ENCODE data around the gene HS1BP3.

The HS1BP3 gene

GRCh38 chr2:20645301-20645701 is 5.6 kb downstream of the HS1BP3 start:
- no peak for DNase-seq

DNA sequence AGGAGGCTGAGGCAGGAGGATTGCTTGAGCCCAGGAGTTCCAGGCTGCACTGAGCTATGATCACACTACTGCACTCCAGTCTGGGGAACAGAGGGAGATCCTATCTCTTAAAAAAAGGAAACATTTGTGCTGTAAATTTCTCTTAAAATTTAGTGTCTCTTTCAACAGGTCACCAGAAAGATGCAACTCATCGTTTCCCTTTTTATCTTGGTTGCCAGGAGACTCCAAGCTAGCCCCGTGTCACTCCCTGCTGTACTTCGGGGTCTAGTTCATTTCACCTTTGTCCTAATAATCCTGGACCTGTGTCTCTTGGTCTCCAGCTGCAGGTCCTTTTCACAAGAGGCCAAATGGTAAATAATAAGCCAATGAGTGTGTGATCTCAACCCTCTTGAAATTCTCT is 7.1 kb downstream of the HS1BP3 start:
- DNase-seq, result no peak

GRCh38 chr2:20643060-20643459 is 7.8 kb downstream of the HS1BP3 start:
- DNase-seq, result no peak

GRCh38 chr2:20642055-20642971 is 8.6 kb downstream of the HS1BP3 start:
- peak; percentile 48 to 73 (median 61) for DNase-seq

DNA sequence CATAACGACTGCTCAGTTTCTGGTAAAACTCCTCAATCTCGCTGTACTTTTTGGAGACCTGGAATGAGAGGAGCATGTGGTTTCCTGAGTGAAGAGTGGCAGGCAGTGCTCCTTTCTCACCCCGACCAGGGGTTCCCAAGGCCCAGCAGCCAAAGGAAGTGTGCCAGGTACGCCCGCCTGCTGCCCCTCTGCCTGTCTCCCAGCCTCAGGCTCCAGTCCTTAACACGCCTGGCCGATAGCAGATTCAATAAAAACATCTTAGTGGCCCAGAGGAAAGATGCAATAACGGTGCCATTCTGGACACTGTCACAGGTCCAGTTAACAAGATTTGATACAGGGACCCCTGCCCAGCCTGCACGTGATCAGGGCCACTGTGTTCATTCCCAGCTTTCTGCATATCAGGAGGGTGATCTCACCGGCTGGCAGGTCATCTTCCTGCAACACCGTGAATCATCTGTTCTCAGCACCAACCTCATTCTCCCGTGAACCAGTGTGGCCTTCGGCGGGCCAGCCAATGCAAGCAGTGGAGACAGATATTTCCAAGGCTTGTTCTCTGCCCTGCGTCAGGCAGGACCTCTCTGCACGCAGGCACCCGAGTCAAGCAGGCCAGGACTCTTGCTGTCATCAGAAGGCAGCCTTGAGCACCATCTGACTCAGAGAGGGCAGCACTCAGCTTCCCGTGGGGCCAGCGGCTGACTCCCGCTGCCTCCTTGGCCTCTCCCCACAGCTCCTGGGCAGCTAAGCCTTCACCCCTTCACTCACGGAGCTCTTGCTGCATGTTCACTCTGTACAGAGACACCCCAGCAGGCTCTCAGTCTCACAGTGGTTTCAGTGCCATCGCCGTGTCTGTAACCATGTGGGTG is 9.5 kb downstream of the HS1BP3 start:
- DNase-seq, result no peak

DNA sequence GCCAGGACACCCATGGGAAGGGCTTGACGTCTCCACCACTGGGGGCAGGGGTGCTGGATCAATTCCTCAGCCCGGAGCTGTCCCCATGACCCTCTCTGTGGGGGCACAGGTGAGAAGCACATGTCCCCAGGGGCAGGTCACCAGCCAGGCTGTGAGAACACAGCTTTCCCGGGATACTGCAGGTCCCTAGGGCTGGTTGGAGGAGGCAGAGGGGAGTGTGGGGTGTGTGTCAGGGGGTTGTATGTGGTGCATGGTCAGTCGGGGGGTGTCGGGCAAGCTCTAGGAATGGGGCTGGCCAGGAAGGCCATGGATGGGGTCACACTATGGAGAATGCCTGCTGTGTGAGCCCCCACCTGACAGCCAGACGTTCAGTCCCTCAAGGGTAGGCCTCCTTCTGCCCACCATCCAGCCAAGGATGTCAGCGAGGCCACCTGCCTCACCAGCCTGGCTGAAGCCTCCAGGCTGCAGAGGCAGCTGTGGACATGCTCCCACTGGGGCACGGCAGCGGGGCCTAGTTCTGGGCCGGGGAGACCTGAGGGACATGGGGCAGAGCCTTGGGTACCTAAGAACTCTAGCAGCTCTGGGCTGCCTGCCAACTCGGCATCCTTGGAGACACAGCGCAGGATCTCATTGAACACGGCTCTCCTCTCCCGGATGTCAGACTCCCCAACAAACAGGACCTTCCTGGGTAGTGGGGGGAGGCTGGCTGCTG is 10.3 kb downstream of the HS1BP3 start:
- DNase-seq, result no peak

DNA sequence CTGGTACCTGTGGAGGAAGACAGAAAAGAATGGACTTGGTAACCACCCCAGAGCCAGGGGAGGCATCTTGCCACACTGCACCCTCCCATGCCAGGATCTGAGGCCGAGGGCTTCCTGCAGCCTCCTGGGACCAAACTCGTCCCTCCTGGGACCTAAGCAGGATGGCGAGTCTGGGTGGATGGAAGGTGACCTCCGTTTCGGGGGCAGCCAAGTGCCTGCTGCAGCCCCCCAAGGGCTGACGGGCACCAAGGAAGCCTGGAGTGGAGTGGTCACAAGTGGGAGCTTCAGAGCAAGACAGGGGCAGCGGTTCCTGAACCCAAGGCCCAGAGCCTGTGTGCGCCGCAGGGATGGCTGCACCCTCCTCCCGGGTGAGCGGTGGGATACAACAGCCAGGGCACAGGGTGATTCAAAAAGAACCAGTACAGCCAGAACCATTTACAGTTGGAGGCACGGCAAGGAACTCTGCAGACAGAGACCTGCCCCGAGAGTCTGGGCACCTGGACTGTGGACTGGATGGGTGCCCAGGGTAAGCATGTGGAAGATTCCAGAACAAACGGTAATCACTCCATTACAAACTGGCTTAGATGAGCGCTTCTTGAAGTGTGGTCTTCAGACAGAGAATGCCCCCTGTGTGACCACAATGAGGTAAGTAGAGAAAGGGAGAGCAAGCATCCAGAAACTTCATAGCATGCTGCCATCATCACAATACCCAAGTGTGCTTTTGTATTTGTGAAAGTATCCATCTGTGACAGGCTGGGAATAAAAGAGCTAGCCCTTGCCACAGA is 12.1 kb downstream of the HS1BP3 start:
- no peak for DNase-seq

DNA sequence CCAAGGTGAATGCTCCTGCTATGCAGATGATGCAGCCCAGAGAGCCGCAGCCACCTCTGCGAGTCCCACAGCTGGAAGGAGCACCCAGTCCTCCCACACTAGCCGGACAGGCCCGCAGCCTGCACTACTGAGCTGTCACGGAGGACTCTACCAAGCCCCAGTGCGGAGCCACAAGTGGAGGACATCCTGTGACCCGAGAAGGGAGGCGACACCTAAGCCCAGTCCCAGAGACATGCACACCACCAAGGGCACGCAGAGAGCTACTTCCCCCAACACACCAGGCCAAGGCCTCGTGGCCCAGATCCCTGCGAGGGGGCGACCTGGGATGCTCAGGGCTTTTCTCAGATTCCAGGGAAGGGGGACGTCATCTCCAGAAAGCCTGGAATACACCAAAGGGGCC is 12.9 kb downstream of the HS1BP3 start:
- DNase-seq, result no peak

GRCh38 chr2:20637147-20637546 is 13.8 kb downstream of the HS1BP3 start:
- no peak for DNase-seq

DNA sequence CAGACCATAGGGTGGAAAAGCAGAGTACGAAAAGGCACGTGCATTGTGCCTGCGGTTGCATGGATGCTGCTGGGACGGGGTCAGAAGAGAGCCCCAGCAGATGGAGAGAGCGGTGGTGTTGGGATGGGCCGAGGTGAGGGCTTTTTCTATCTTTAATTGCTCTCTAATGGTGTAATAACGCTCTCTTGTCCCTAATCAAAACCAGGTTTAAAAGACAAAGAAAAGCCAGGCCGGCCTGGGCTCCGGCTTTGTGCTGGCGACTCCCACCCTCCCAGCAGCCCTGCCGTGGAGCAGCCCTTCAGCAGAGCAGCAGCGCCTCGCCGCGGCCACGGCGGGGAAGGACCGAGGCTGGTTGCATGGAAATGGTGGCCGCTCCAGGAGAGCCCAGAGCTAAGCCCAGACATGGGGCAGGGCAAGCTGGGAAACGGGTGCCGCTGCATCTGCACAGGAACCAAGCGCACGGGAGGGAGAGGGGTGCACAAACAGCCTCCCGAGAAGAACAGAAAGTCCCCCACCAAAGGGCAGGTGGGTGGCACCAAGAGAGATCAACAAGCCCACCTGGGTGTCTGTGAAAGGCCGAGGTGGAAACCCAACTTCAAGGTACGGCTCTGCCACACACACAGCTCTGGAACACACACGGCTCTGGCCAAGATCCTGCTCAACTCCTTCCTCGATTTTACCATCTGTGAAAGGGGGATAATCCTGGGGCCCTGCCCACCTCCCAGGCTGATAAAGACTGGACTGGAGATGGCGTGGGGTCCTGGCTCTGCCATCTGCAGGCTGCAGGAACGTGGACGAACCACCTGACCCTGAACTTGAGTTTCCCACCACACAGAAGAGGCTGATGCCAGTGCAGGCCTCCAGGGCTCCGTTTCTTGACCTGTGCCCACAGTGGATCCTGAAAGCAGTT is 15.0 kb downstream of the HS1BP3 start:
- peak in 5 of 6 experiments; percentile 4 to 17 (median 6) for DNase-seq

GRCh38 chr2:20635113-20635510 is 15.8 kb downstream of the HS1BP3 start:
- no peak for DNase-seq

- DNase-seq, result no peak
Measured at GRCh38 chr2:20634507-20635112, 16.3 kb downstream of the HS1BP3 start.

- DNase-seq, result no peak
Measured at GRCh38 chr2:20633794-20634506, 16.9 kb downstream of the HS1BP3 start.

DNA sequence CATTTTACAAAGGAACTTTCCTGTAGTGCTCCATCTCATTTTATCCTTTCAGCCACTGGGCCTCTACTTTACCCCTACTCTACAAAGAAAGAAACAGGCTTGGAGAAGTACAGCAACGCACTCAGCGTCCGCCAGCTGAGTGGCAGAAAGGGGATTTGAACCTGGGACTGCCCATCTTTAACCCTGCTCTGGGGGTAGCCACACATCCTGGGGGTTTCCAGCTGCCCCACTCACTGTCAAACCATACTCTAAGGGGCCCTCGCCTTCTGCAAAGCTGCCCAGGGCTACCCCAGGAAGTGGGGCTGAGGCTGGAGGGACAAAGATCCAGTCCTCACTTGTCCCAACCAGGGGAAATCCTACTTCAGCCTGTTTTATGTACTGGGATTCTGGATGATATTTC is 17.9 kb downstream of the HS1BP3 start:
- no peak for DNase-seq

DNA sequence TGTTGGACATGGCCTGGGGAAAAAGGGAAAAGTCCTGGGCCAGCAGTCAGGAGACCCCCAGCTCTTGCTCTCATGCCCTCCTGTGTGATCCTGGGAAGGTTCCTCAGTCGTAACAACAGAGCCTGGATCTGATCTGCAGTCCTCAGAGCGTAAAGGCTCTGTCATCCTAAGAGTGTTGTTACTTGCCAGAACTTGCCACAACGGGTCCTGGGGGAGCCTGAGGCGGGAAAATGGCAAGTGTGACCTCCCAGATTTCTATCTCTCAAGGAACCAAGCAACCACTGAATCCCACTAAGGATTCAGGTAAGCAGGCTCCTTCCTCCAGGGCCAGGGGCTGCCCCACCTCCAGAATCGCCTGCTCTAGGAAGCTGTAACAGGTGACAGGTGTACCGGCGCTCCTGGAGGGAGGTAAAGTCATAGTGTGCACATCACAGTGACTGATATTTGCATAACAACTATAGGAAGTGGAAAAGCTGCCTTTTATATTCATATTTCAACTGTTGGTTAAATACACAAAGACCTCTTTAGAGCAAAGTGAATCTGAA is 18.4 kb downstream of the HS1BP3 start:
- DNase-seq, result no peak

- DNase-seq, result no peak
Measured at GRCh38 chr2:20631617-20632307, 19.1 kb downstream of the HS1BP3 start.

DNA sequence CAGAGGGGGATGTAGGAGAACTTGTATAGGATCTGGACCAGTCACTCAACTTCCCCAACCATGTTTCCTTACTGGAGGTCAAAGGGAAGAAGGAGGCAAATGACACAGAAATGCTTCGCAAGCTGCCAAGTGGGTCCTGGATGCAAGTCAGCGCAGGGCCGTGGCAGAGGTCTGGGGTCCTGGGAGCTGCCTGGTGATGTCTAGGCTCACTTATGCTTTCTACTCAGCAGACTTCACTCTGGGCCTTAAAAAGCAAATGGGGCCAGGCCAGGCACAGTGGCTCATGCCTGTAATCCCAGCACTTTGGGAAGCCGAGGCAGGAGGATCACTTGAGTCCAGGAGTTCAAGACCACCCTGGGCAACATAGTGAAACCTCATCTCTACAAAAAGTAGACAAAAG is 19.9 kb downstream of the HS1BP3 start:
- no peak for DNase-seq

DNA sequence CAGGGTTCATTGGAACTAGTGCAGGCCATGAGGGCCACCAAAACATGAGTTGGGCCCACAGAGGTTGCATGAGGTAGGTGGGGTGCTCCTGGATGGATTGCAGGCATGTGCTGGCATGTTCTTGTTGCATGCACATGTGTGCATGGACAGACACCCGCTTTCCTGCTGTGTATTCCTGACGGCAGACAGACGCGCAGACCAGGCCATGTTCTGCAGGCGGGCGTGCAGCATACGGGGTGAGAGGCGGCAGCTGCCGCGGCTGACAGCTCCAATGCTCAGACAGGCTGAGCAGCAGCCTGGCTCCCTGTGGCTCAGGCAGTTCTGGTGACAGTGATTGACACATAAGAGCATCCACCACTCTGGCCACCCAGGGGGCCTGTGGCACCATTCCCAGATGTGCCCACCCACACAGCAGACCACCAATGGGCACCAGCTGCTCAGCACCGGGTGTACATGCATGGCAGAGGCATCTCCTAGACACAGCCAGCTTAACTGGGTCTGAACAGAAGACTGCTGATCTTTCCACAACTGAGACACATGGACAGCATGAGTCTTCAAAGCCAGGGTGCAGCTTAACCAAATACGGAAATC is 21.2 kb downstream of the HS1BP3 start:
- no peak for DNase-seq

DNA sequence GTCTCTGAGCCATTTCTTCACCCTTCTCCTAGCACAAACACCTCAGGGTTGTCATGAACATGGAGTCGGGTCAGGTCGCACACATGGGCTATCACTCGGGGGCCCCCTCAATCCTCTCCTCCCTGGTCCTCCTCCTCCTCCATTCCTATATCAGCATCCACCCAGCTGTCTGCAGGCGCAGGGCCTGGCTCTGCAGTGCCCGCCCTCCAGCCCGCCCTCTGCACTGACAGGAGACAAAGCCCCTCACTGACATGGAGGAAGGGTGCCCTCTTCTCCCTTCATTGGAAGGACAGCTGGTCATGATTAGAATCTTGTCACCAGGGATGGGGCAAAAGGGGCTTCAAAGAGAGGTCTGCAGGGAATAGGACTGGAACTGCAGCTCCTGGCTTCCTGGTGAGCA is 21.7 kb downstream of the HS1BP3 start:
- DNase-seq, result no peak

All from stimulated activated naive CD4-positive, alpha-beta T cell (primary cell).